Chondrocyte (in vitro differentiated cells): ENCODE results near the gene INSC. TPM values are rescaled to one million over a fixed set of nuclear protein-coding genes. Genes with fewer than 3 reads are reported as not detected.

Experiments used
- DNase-seq: peaks from one replicate; pipeline ENCODE4 v3.0.0; 2021; ENCODE audit warnings: mixed read lengths, low spot score
- H3K27ac Mint-ChIP-seq: one replicate; pipeline ENCODE4 v1.8.0; 2021; ENCODE audit warnings: mild to moderate bottlenecking, moderate library complexity, mixed read lengths; ENCODE audit not compliant: unreplicated experiment
- H3K27me3 Mint-ChIP-seq: 2 replicates; pipeline ENCODE4 v1.8.0; 2021; ENCODE audit warnings: low read depth, mixed read lengths
- H3K36me3 Mint-ChIP-seq: 2 replicates; pipeline ENCODE4 v1.8.0; 2021; ENCODE audit warnings: low read depth, mixed read lengths
- H3K4me1 Mint-ChIP-seq: 2 replicates; pipeline ENCODE4 v1.8.0; 2021; ENCODE audit warnings: low read depth, mild to moderate bottlenecking, mixed read lengths
- H3K4me3 Mint-ChIP-seq: one replicate; pipeline ENCODE4 v1.8.0; 2021; ENCODE audit warnings: mild to moderate bottlenecking, moderate library complexity, mixed read lengths; ENCODE audit not compliant: unreplicated experiment
- H3K9me3 Mint-ChIP-seq: 2 replicates; pipeline ENCODE4 v1.8.0; 2021; ENCODE audit warnings: low read depth, mixed read lengths
- total RNA-seq: library from RNA; stranded (reverse); gene quantifications from 3 replicates; pipeline ENCODE4 v1.2.1, GENCODE V29; 2021
- TF ChIP-seq, protein P1 (sequence below): fragments of 200-600 bp; sonication (generic); IDR thresholded peaks from 2 replicates; pipeline ENCODE4 v1.5.0; 2021; ENCODE audit warnings: antibody characterized with exemption, mild to moderate bottlenecking, moderate library complexity

Gene INSC
- total RNA-seq, 1 donor from 2014 or later, result not detected

- Mint-ChIP-seq H3K27me3 (peaks cover 19% of the 10 kb centered on the region), H3K4me3 (no peak within 1 kb of the TSS)
These were observed 41.1 kb upstream of the INSC start, which contains the start of gene CALCB for GRCh38 chr11:15073361-15074205. CALCB (plus strand) TSS chr11:15073593; CDS start chr11:15074719, 1,126 bp downstream.

DNA sequence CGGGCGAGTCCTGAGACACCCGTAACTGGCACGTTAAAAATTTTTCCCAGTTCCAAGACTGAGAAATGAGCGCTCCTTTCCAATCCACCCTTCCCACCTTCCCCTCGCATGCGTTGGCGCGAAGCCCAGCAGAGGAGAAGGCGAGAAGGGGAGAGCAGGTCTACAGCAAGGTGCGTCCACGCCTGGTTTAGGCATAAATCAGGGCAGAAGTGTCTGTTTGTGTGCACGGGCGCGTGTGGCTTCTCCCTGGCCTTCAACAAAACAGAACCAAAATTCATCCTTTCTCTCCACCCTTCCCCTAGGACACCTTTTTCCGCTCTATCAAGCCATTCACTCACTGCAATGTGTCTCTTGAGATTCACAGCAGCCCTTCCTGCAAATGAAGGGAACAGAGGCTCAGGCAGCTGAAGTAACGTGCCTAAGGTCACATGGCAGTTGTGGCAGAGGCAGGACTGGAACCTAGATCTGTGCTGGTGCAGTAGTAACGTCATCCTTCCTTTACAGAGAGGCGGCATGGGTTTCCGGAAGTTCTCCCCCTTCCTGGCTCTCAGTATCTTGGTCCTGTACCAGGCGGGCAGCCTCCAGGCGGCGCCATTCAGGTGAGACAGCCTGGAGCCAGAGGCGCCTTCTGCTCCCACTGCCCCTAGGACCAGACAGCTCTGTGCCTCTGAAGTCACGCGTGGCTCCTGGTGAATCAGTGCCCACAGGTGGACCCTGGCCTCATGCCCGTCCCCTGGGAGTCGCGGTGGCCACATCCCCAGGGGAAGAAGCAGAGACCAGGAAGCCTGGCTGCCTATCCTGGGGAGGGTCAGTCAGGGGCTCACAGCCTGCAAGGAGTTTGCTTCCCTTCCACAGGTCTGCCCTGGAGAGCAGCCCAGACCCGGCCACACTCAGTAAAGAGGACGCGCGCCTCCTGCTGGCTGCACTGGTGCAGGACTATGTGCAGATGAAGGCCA lies 40.2 kb upstream of the INSC start:
- TF ChIP-seq, protein P1, sequence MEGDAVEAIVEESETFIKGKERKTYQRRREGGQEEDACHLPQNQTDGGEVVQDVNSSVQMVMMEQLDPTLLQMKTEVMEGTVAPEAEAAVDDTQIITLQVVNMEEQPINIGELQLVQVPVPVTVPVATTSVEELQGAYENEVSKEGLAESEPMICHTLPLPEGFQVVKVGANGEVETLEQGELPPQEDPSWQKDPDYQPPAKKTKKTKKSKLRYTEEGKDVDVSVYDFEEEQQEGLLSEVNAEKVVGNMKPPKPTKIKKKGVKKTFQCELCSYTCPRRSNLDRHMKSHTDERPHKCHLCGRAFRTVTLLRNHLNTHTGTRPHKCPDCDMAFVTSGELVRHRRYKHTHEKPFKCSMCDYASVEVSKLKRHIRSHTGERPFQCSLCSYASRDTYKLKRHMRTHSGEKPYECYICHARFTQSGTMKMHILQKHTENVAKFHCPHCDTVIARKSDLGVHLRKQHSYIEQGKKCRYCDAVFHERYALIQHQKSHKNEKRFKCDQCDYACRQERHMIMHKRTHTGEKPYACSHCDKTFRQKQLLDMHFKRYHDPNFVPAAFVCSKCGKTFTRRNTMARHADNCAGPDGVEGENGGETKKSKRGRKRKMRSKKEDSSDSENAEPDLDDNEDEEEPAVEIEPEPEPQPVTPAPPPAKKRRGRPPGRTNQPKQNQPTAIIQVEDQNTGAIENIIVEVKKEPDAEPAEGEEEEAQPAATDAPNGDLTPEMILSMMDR, result peak; percentile 82
- H3K27ac Mint-ChIP-seq, result no peak overlapping the region
- H3K9me3 Mint-ChIP-seq, result peaks cover 9% of the 10 kb centered on the region
- DNase-seq, result no peak
- H3K4me3 Mint-ChIP-seq, result no peak overlapping the region
- no peaks in the 10 kb centered on the region for H3K36me3 Mint-ChIP-seq
- H3K4me1 Mint-ChIP-seq, result no peaks in the 10 kb centered on the region
- H3K27me3 Mint-ChIP-seq, result peaks cover 19% of the 10 kb centered on the region

More at GRCh38 chr11:15073361-15074205, 41.1 kb upstream of the INSC start, which contains the start of gene CALCB:
- Mint-ChIP-seq H3K27ac (no peak within 1 kb of the TSS), H3K4me1 (no peaks in the 10 kb centered on the region), H3K9me3 (peaks cover 16% of the 10 kb centered on the region), H3K36me3 (peaks cover 1% of the 10 kb centered on the region)
- TF ChIP-seq, protein P1, result no peak
- no peak for DNase-seq

DNA sequence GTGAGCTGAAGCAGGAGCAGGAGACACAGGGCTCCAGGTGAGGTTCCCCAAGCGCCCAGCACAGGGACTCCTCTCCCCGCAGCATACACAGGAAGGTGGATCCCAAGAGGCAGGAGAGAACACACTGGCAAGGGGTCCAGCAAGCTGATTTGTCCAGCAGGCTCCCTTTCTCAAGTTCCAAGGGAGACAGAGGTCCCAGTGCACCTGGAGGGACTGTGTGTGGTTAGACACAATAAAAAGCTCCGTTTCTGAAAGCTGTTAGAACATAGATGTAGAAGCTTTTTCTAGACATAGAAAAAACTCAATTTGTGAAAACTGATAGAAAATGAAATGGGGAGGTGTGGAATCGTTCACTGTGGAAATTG lies 39.6 kb upstream of the INSC start:
- no peak overlapping the region for H3K27ac Mint-ChIP-seq
- DNase-seq, result no peak
- peaks cover 24% of the 10 kb centered on the region for H3K27me3 Mint-ChIP-seq
- peaks cover 3% of the 10 kb centered on the region for H3K9me3 Mint-ChIP-seq
- no peak overlapping the region for H3K4me3 Mint-ChIP-seq
- TF ChIP-seq, protein P1, result peak; percentile 61
- no peaks in the 10 kb centered on the region for H3K4me1 Mint-ChIP-seq
- H3K36me3 Mint-ChIP-seq, result no peaks in the 10 kb centered on the region

- Mint-ChIP-seq H3K4me3 (no peak overlapping the region), H3K27ac (no peak overlapping the region), H3K9me3 (peaks cover 21% of the 10 kb centered on the region), H3K27me3 (peaks cover 23% of the 10 kb centered on the region), H3K4me1 (no peaks in the 10 kb centered on the region), H3K36me3 (peaks cover 3% of the 10 kb centered on the region)
- TF ChIP-seq, protein P1, result no peak
- DNase-seq, result no peak
These were observed 23.5 kb upstream of the INSC start for GRCh38 chr11:15091175-15091574.

- H3K36me3 Mint-ChIP-seq, result peaks cover 3% of the 10 kb centered on the region
- peaks cover 19% of the 10 kb centered on the region for H3K9me3 Mint-ChIP-seq
- H3K4me3 Mint-ChIP-seq, result no peak overlapping the region
- no peak for DNase-seq
- TF ChIP-seq, protein P1, result no peak
- H3K27ac Mint-ChIP-seq, result no peak overlapping the region
- H3K27me3 Mint-ChIP-seq, result peaks cover 23% of the 10 kb centered on the region
- H3K4me1 Mint-ChIP-seq, result no peaks in the 10 kb centered on the region
These were observed 23.1 kb upstream of the INSC start for GRCh38 chr11:15091625-15092024.
